ENCODE results near the gene MC2R.

Gene MC2R
- total RNA-seq = 0 reads per million in 3 donors

DNA sequence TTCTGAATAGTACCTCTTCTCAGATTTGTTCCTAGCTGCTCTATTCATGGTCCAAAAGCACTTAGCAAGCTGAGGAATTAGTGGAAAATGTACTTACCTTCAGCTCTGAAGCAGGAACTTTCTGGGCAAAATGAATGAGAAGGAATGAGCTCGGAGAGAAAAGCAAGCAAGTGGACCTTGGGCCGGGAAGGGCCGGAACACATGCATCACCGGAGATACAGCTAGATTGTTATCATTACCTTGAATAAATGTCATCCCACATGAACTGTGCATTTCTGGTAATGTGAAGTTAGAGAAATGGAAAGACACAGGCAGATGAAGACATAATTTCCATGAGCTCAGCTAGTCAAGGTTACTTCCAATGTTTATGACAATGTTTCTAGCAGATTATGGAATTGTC lies at the start of gene MC2R:
Gene MC2R (minus strand): TSS at position 146 of the 400 bp plus-strand sequence. CDS start 30,018 bp downstream, outside the sequence.
- H3K27ac ChIP-seq (ENCODE audit: insufficient read depth, low read length, poor library complexity, severe bottlenecking) = no peak within 1 kb of the TSS
- H3K4me1 ChIP-seq (ENCODE audit: control insufficient read depth, insufficient read depth, low read length, poor library complexity, severe bottlenecking) = no peaks in the 10 kb centered on the region
- H3K36me3 ChIP-seq (ENCODE audit: control insufficient read depth, insufficient read depth, low read length) = no peaks in the 10 kb centered on the region
- H3K27me3 ChIP-seq (replicated peaks; ENCODE audit: control insufficient read depth, insufficient read depth, low read length, poor library complexity, severe bottlenecking) = no peaks in the 10 kb centered on the region
- no peaks in the 10 kb centered on the region for H3K9me3 ChIP-seq (ENCODE audit: control insufficient read depth, low read length)
- no peak for DNase-seq
- no peak within 1 kb of the TSS for H3K4me3 ChIP-seq (ENCODE audit: insufficient read depth, low read depth, low read length, poor library complexity, severe bottlenecking)

DNA sequence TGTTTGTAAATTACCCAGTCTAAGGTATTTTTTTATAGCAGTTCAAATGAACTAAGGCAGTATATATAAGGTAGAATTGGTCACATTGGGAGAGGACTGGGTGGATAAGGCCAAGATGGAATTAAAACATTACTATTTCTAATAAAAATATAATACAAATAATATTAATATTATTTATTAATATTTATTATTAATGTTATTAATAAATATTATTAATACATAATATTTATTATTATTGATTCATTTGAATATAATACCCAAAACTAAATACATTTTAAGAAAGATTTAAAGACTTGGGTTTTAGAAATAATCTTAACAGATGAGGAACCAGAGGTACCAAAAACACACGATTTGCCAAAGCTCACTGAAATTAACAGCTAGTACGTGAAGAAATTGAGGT lies 30.5 kb upstream of the MC2R start:
- Histone ChIP-seq H3K4me3 (ENCODE audit: insufficient read depth, low read depth, low read length, poor library complexity, severe bottlenecking) (no peak overlapping the region), H3K36me3 (ENCODE audit: control insufficient read depth, insufficient read depth, low read length) (no peaks in the 10 kb centered on the region), H3K9me3 (ENCODE audit: control insufficient read depth, low read length) (no peaks in the 10 kb centered on the region), H3K27me3 (replicated peaks; ENCODE audit: control insufficient read depth, insufficient read depth, low read length, poor library complexity, severe bottlenecking) (no peaks in the 10 kb centered on the region), H3K4me1 (ENCODE audit: control insufficient read depth, insufficient read depth, low read length, poor library complexity, severe bottlenecking) (no peaks in the 10 kb centered on the region), H3K27ac (ENCODE audit: insufficient read depth, low read length, poor library complexity, severe bottlenecking) (no peak overlapping the region)
- no peak for DNase-seq

DNA sequence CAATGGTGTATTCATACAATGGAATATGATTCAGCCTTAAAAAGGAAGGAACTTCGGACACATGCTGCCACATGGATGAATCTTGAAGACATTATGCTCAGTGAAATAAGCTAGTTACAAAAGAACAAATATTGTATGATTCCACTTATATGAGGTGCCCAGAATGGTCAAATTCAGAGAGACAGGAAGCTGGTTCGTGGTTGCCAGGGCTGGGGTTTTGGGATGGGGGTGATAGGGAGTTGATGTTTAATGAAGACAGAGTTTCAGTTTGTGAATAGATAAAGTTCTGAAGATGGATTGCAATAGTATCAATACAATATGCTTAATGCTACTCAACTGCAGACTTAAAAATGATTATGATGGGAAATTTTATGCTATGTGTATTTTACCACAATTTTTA lies 28.0 kb upstream of the MC2R start:
- Histone ChIP-seq H3K27ac (ENCODE audit: insufficient read depth, low read length, poor library complexity, severe bottlenecking) (no peak overlapping the region), H3K4me3 (ENCODE audit: insufficient read depth, low read depth, low read length, poor library complexity, severe bottlenecking) (no peak overlapping the region), H3K36me3 (ENCODE audit: control insufficient read depth, insufficient read depth, low read length) (no peaks in the 10 kb centered on the region), H3K27me3 (replicated peaks; ENCODE audit: control insufficient read depth, insufficient read depth, low read length, poor library complexity, severe bottlenecking) (no peaks in the 10 kb centered on the region), H3K9me3 (ENCODE audit: control insufficient read depth, low read length) (no peaks in the 10 kb centered on the region), H3K4me1 (ENCODE audit: control insufficient read depth, insufficient read depth, low read length, poor library complexity, severe bottlenecking) (no peaks in the 10 kb centered on the region)
- no peak for DNase-seq

DNA sequence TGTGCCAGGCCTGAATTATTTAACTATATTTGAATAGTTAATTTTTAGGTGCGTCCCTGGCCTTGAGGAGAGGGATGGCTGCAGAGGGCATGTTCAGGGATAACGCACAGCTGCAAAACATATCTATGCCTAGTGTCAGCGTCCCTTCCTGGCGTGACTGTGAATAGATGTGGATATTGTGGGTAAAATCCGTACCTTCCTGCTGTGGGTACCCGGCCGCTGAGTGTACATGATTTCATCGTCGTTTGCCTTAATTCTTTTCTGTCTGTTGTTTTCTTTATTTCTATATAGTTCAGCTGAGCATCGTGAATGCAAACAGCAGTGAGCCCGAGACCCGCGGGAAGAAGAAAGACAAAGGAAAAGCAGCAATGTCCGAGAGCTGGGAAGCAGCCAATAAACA lies 25.0 kb upstream of the MC2R start:
- H3K27ac ChIP-seq (ENCODE audit: insufficient read depth, low read length, poor library complexity, severe bottlenecking) = no peak overlapping the region
- H3K4me3 ChIP-seq (ENCODE audit: insufficient read depth, low read depth, low read length, poor library complexity, severe bottlenecking) = no peak overlapping the region
- H3K27me3 ChIP-seq (replicated peaks; ENCODE audit: control insufficient read depth, insufficient read depth, low read length, poor library complexity, severe bottlenecking) = no peaks in the 10 kb centered on the region
- DNase-seq = no peak
- H3K36me3 ChIP-seq (ENCODE audit: control insufficient read depth, insufficient read depth, low read length) = no peaks in the 10 kb centered on the region
- H3K9me3 ChIP-seq (ENCODE audit: control insufficient read depth, low read length) = no peaks in the 10 kb centered on the region
- no peaks in the 10 kb centered on the region for H3K4me1 ChIP-seq (ENCODE audit: control insufficient read depth, insufficient read depth, low read length, poor library complexity, severe bottlenecking)

DNA sequence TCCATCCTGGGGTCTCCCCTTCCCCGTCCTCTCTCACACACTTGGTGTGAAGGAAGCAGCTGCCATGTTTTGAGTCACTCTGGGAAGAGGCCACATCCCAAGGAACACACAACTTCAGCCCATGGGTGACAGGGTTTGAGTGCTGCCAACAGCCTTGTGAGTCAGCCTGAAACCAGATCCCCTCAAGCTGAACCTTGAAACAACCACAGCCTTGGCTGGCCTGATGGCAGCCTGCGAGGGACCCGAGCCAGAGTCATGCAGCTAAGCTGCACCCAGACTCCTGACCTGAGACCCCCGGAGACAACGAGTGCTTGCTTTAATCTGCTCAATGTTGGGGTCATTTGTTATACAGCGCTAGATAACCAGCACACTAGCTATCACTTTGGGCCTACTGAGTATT lies 19.3 kb upstream of the MC2R start:
- Histone ChIP-seq H3K9me3 (ENCODE audit: control insufficient read depth, low read length) (no peaks in the 10 kb centered on the region), H3K27me3 (replicated peaks; ENCODE audit: control insufficient read depth, insufficient read depth, low read length, poor library complexity, severe bottlenecking) (no peaks in the 10 kb centered on the region), H3K4me1 (ENCODE audit: control insufficient read depth, insufficient read depth, low read length, poor library complexity, severe bottlenecking) (no peaks in the 10 kb centered on the region), H3K36me3 (ENCODE audit: control insufficient read depth, insufficient read depth, low read length) (no peaks in the 10 kb centered on the region), H3K4me3 (ENCODE audit: insufficient read depth, low read depth, low read length, poor library complexity, severe bottlenecking) (no peak overlapping the region), H3K27ac (ENCODE audit: insufficient read depth, low read length, poor library complexity, severe bottlenecking) (no peak overlapping the region)
- DNase-seq = no peak

DNA sequence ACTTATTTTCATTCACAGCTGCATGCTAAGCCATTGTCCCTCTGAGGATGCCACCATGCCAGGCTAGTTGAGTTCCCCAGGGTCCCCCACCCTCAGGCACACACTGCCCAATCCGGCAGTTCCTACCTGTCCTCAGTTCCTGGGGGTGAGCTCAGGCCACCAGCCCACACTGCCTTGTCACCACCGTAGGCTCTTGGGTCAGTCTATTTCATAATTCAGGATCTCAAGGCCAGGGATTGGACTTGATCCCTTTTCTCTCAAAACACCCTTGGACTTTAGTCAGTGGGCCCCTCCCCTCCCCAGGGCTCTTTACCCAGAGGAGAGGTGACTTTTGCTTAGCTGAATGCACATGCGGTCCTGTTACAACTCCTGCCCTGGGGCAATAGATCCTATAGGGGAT lies 18.7 kb upstream of the MC2R start:
- Histone ChIP-seq H3K27me3 (replicated peaks; ENCODE audit: control insufficient read depth, insufficient read depth, low read length, poor library complexity, severe bottlenecking) (no peaks in the 10 kb centered on the region), H3K9me3 (ENCODE audit: control insufficient read depth, low read length) (no peaks in the 10 kb centered on the region), H3K4me3 (ENCODE audit: insufficient read depth, low read depth, low read length, poor library complexity, severe bottlenecking) (no peak overlapping the region), H3K36me3 (ENCODE audit: control insufficient read depth, insufficient read depth, low read length) (no peaks in the 10 kb centered on the region), H3K4me1 (ENCODE audit: control insufficient read depth, insufficient read depth, low read length, poor library complexity, severe bottlenecking) (no peaks in the 10 kb centered on the region), H3K27ac (ENCODE audit: insufficient read depth, low read length, poor library complexity, severe bottlenecking) (no peak overlapping the region)
- no peak for DNase-seq

DNA sequence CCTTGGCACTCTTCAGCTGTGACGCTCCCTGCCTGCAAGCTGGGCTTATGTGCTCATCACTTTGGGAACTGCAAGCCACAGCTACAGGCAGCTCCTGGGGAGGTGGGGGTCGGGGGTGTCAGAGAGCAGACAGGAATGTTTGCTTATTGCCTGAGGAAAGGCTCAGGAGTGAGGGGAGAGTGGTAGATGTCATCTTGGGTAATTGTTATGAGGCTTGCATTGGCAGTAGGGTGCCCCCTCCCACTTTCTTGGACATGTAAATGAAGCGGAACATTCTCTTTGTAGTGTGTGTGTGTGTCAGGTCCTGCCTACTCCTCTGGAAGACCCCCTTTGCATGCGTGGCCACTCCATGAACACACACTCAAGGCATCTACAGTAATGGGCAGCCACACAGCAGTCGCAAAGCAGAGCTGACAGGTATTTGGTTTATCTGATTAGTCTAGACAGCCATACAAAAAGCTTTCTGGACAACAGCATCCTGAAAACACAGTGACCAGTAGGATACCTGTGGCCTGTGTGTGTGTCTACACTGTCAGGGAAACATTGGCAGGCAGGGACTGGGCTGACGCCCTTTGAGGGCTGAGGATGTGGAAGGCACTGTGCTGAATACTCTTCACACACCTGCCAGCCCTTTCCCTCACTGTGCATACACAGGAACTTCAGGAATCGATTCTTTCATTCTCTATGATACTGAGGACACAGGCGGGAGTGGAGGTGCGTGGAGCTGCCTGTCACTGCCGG lies 17.1 kb upstream of the MC2R start:
- no peaks in the 10 kb centered on the region for H3K27me3 ChIP-seq (replicated peaks; ENCODE audit: control insufficient read depth, insufficient read depth, low read length, poor library complexity, severe bottlenecking)
- DNase-seq = no peak
- no peaks in the 10 kb centered on the region for H3K4me1 ChIP-seq (ENCODE audit: control insufficient read depth, insufficient read depth, low read length, poor library complexity, severe bottlenecking)
- no peak overlapping the region for H3K27ac ChIP-seq (ENCODE audit: insufficient read depth, low read length, poor library complexity, severe bottlenecking)
- H3K36me3 ChIP-seq (ENCODE audit: control insufficient read depth, insufficient read depth, low read length) = no peaks in the 10 kb centered on the region
- H3K4me3 ChIP-seq (ENCODE audit: insufficient read depth, low read depth, low read length, poor library complexity, severe bottlenecking) = no peak overlapping the region
- H3K9me3 ChIP-seq (ENCODE audit: control insufficient read depth, low read length) = no peaks in the 10 kb centered on the region

DNA sequence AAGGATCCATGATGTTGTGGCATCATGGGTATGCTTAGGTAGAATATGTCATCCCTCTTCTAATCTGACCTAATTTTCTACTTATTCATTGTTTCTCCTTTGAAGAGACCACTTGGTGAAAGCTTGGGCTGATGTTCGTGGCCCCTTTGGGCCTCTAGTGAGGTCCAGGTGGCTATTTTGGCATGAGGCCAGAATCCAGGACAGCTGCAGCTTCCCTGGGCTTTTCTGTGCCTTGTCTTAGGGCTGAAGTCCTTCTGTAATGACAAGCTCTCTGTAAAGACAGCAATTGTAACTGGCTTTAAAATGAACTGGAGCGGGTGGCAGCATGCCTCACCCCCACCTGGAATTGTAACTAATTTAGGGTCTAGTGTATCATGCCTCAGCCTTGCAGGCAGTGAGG lies 15.6 kb upstream of the MC2R start:
- H3K36me3 ChIP-seq (ENCODE audit: control insufficient read depth, insufficient read depth, low read length) = no peaks in the 10 kb centered on the region
- no peak overlapping the region for H3K27ac ChIP-seq (ENCODE audit: insufficient read depth, low read length, poor library complexity, severe bottlenecking)
- no peaks in the 10 kb centered on the region for H3K27me3 ChIP-seq (replicated peaks; ENCODE audit: control insufficient read depth, insufficient read depth, low read length, poor library complexity, severe bottlenecking)
- H3K4me3 ChIP-seq (ENCODE audit: insufficient read depth, low read depth, low read length, poor library complexity, severe bottlenecking) = no peak overlapping the region
- no peaks in the 10 kb centered on the region for H3K4me1 ChIP-seq (ENCODE audit: control insufficient read depth, insufficient read depth, low read length, poor library complexity, severe bottlenecking)
- no peak for DNase-seq
- H3K9me3 ChIP-seq (ENCODE audit: control insufficient read depth, low read length) = no peaks in the 10 kb centered on the region

DNA sequence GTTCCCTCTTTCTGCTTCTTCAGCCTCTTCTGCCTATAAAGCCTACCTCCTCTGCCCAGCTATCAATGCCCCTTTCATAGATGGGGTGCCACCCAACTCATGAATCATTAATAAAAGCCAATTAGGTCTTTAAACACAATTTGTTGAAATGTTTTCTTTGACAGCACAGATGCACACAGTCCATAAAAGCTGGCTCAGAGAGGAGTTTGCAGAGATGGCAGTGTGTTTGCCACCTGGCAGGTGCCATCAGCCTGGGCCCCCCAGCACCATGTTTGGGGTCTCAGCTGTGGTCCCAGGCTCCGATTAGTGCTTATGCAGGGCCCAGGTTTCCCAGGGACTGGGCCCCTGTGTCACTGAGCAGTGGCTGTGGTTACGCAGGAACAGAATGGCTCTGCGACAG lies 7.9 kb upstream of the MC2R start:
- no peaks in the 10 kb centered on the region for H3K36me3 ChIP-seq (ENCODE audit: control insufficient read depth, insufficient read depth, low read length)
- H3K27me3 ChIP-seq (replicated peaks; ENCODE audit: control insufficient read depth, insufficient read depth, low read length, poor library complexity, severe bottlenecking) = no peaks in the 10 kb centered on the region
- no peaks in the 10 kb centered on the region for H3K4me1 ChIP-seq (ENCODE audit: control insufficient read depth, insufficient read depth, low read length, poor library complexity, severe bottlenecking)
- no peak for DNase-seq
- H3K4me3 ChIP-seq (ENCODE audit: insufficient read depth, low read depth, low read length, poor library complexity, severe bottlenecking) = no peak overlapping the region
- H3K9me3 ChIP-seq (ENCODE audit: control insufficient read depth, low read length) = no peaks in the 10 kb centered on the region
- no peak overlapping the region for H3K27ac ChIP-seq (ENCODE audit: insufficient read depth, low read length, poor library complexity, severe bottlenecking)

DNA sequence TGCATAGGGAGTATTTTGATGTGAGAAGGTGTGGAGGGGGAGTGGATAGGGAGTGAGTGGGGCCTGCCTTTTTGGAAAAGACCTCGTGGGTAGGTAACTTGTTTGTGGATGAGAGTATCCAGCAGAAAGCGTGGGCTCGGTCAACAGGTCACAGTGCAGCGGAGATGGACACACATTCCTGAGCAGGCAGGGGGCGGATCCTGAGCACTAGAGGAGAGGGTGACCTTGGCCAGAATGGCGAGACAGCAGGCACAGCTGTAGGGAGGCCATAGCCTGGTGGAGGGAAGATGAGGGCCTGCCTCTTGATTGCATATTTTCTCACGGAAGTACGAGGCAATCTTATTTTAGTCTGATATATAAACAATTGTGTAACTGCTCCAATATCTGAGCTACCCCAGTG lies 3.6 kb upstream of the MC2R start:
- no peak overlapping the region for H3K27ac ChIP-seq (ENCODE audit: insufficient read depth, low read length, poor library complexity, severe bottlenecking)
- H3K27me3 ChIP-seq (replicated peaks; ENCODE audit: control insufficient read depth, insufficient read depth, low read length, poor library complexity, severe bottlenecking) = no peaks in the 10 kb centered on the region
- no peak for DNase-seq
- no peaks in the 10 kb centered on the region for H3K4me1 ChIP-seq (ENCODE audit: control insufficient read depth, insufficient read depth, low read length, poor library complexity, severe bottlenecking)
- no peaks in the 10 kb centered on the region for H3K9me3 ChIP-seq (ENCODE audit: control insufficient read depth, low read length)
- H3K4me3 ChIP-seq (ENCODE audit: insufficient read depth, low read depth, low read length, poor library complexity, severe bottlenecking) = no peak overlapping the region
- H3K36me3 ChIP-seq (ENCODE audit: control insufficient read depth, insufficient read depth, low read length) = no peaks in the 10 kb centered on the region

All from effector memory CD4-positive, alpha-beta T cell (primary cell).